Trophoblast cell (in vitro differentiated cells and primary cell): ENCODE data around the gene ARHGAP26.

Experiments
- DNase-seq, 2 donors: peaks; one replicate each; pipeline ENCODE4 v3.0.0-alpha.2; 2016
- H2AFZ ChIP-seq: 2 replicates; pipeline ENCODE4 v1.6.1; 2013; ENCODE audit warnings: low read length, moderate library complexity, mild to moderate bottlenecking; ENCODE audit not compliant: insufficient read depth, poor library complexity
- H2AK5ac ChIP-seq: 2 replicates; pipeline ENCODE4 v1.6.1; 2013; ENCODE audit warnings: mild to moderate bottlenecking, low read length
- H2BK120ac ChIP-seq: 2 replicates; pipeline ENCODE4 v1.6.1; 2013; ENCODE audit warnings: low read length, mild to moderate bottlenecking, moderate library complexity; ENCODE audit not compliant: insufficient read depth, poor library complexity
- H2BK12ac ChIP-seq: 2 replicates; pipeline ENCODE4 v1.6.1; 2013; ENCODE audit warnings: mild to moderate bottlenecking, low read length, moderate library complexity
- H2BK5ac ChIP-seq: 2 replicates; pipeline ENCODE4 v1.6.1; 2013; ENCODE audit warnings: low read length, low read depth, moderate library complexity, mild to moderate bottlenecking; ENCODE audit not compliant: poor library complexity
- H3K14ac ChIP-seq: 2 replicates; pipeline ENCODE4 v1.6.1; 2013; ENCODE audit warnings: mild to moderate bottlenecking, low read length
- H3K18ac ChIP-seq: 2 replicates; pipeline ENCODE4 v1.6.1; 2013; ENCODE audit warnings: mild to moderate bottlenecking, low read length
- H3K23ac ChIP-seq: 2 replicates; pipeline ENCODE4 v1.6.1; 2013; ENCODE audit warnings: low read length
- H3K27ac ChIP-seq: 2 replicates; pipeline ENCODE4 v1.5.1; 2013; ENCODE audit warnings: low read depth, mild to moderate bottlenecking, inconsistent platforms, low read length, moderate library complexity
- H3K27me3 ChIP-seq: 2 replicates; pipeline ENCODE4 v1.6.1; 2013; ENCODE audit warnings: inconsistent platforms, mild to moderate bottlenecking, low read length, moderate library complexity; ENCODE audit not compliant: insufficient read depth
- H3K36me3 ChIP-seq, 2 experiments: 1 replicate in 1 of 2; 2 replicates in 1 of 2; pipeline ENCODE4 v1.6.1; 2013; ENCODE audit warnings: low read length in 2 of 2, mild to moderate bottlenecking in 2 of 2, moderate library complexity in 1 of 2; ENCODE audit not compliant: insufficient read depth in 2 of 2, control insufficient read depth in 1 of 2
- H3K4ac ChIP-seq: 2 replicates; pipeline ENCODE4 v1.6.1; 2013; ENCODE audit warnings: low read depth, mild to moderate bottlenecking, low read length, moderate library complexity
- H3K4me1 ChIP-seq, 2 experiments: 1 replicate in 1 of 2; 2 replicates in 1 of 2; pipeline ENCODE4 v1.6.1; 2013; ENCODE audit warnings: low read length in 2 of 2, mild to moderate bottlenecking in 2 of 2, moderate library complexity in 1 of 2; ENCODE audit not compliant: insufficient read depth in 2 of 2, control insufficient read depth in 1 of 2
- H3K4me2 ChIP-seq: 2 replicates; pipeline ENCODE4 v1.6.1; 2013; ENCODE audit warnings: inconsistent platforms, mild to moderate bottlenecking, low read length, moderate library complexity
- H3K4me3 ChIP-seq: 2 replicates; pipeline ENCODE4 v1.5.1; 2013; ENCODE audit warnings: mild to moderate bottlenecking, low read depth, low read length, inconsistent platforms
- H3K79me1 ChIP-seq: one replicate; pipeline ENCODE4 v1.6.1; 2013; ENCODE audit warnings: low read length
- H3K79me2 ChIP-seq: 2 replicates; pipeline ENCODE4 v1.6.1; 2013; ENCODE audit warnings: low read length, mild to moderate bottlenecking; ENCODE audit not compliant: control insufficient read depth, insufficient read depth, poor library complexity
- H3K9ac ChIP-seq: 2 replicates; pipeline ENCODE4 v1.6.1; 2013; ENCODE audit warnings: mild to moderate bottlenecking, low read length
- H3K9me3 ChIP-seq: 2 replicates; pipeline ENCODE4 v1.6.1; 2013; ENCODE audit warnings: low read depth, mild to moderate bottlenecking, control low read depth, inconsistent platforms, low read length; ENCODE audit not compliant: insufficient read depth
- H4K12ac ChIP-seq: 2 replicates; pipeline ENCODE4 v1.6.1; 2013; ENCODE audit warnings: low read depth, mild to moderate bottlenecking, low read length, moderate library complexity
- H4K8ac ChIP-seq: 2 replicates; pipeline ENCODE4 v1.6.1; 2013; ENCODE audit warnings: low read depth, mild to moderate bottlenecking, low read length, moderate library complexity
- H4K91ac ChIP-seq: one replicate; pipeline ENCODE4 v1.6.1; 2013; ENCODE audit warnings: low read depth, mild to moderate bottlenecking, low read length, moderate library complexity
- WGBS: extraction: QIAGEN DNeasy Blood & Tissue Kit; methylation state at CpG from one replicate; pipeline ENCODE4 v1.1.7; 2013; ENCODE audit warnings: missing lambda C conversion rate; ENCODE audit not compliant: insufficient read length, insufficient coverage; ENCODE audit errors: extremely low coverage; 5-methylcytosine and 5-hydroxymethylcytosine counted together

Gene ARHGAP26

DNA sequence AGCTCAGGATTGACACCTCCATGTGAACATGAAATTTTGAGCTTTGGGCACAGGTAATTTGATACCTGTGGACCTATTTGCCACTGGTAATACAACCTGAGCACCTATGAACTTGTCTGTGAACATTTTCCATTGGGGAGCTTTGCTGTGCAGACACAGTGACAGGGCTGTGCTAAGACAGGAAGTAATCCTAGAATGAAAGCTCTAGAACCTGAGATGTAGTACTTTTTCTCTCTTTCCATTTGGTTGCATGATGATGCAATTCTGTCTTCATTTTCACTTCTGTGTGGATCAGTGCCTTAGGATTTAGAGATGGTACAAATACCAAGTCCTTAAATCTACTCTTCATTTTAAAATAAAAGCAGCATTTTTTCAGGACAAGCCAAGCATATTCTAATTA lies 416.4 kb downstream of the ARHGAP26 start:
- H4K91ac ChIP-seq: no peak overlapping the region
- H3K14ac ChIP-seq: no peak overlapping the region
- no peak overlapping the region for H4K12ac ChIP-seq
- H2BK5ac ChIP-seq: no peak overlapping the region
- no peak overlapping the region for H2AFZ ChIP-seq
- no peak overlapping the region for H3K9ac ChIP-seq
- H3K79me2 ChIP-seq: no peaks in the 10 kb centered on the region
- DNase-seq: no peak
- H3K36me3 ChIP-seq: no peaks in the 10 kb centered on the region
- H3K9me3 ChIP-seq: peaks cover 1% of the 10 kb centered on the region
- no peaks in the 10 kb centered on the region for H3K79me1 ChIP-seq
- H3K4me3 ChIP-seq: no peak overlapping the region
- no peak overlapping the region for H3K4ac ChIP-seq
- no peaks in the 10 kb centered on the region for H3K27me3 ChIP-seq
- no peak overlapping the region for H3K18ac ChIP-seq
- H2AK5ac ChIP-seq: no peak overlapping the region
- H4K8ac ChIP-seq: no peak overlapping the region
- peaks cover 0 to 4% of the 10 kb centered on the region in 2 experiments for H3K4me1 ChIP-seq
- no peak overlapping the region for H3K4me2 ChIP-seq
- H3K27ac ChIP-seq: no peak overlapping the region
- H2BK12ac ChIP-seq: no peak overlapping the region
- no peak overlapping the region for H3K23ac ChIP-seq
- no peak overlapping the region for H2BK120ac ChIP-seq

DNA sequence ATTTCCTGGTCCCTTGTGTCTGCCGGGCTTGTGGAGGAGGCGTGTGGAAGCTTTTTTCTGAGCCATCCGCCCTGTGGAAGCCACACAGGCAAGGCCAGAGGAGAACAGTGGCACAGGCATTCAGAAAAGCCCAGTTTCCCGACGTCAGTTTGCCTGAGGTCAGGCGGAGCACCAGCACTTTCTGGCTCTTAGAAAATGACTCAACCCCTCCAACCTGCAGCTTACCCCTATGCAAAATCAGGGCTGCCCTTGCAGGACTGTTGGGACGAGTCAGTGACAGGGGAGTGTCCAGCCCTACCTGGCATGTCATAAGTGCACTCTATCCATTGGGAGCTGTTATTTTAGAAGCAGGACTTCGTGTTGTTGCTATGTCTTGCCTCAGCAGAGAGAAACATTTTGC lies 417.3 kb downstream of the ARHGAP26 start:
- H3K4ac ChIP-seq: no peak overlapping the region
- H4K12ac ChIP-seq: no peak overlapping the region
- H2AFZ ChIP-seq: no peak overlapping the region
- no peaks in the 10 kb centered on the region for H3K36me3 ChIP-seq
- H3K14ac ChIP-seq: no peak overlapping the region
- H3K27ac ChIP-seq: no peak overlapping the region
- no peak overlapping the region for H3K18ac ChIP-seq
- H3K4me1 ChIP-seq: peaks cover 0 to 4% of the 10 kb centered on the region in 2 experiments
- H3K9ac ChIP-seq: no peak overlapping the region
- no peaks in the 10 kb centered on the region for H3K79me1 ChIP-seq
- H3K79me2 ChIP-seq: no peaks in the 10 kb centered on the region
- H2AK5ac ChIP-seq: no peak overlapping the region
- DNase-seq: peak; percentile 92 to 94
- no peaks in the 10 kb centered on the region for H3K27me3 ChIP-seq
- no peak overlapping the region for H2BK12ac ChIP-seq
- H4K8ac ChIP-seq: no peak overlapping the region
- no CpG with 5 or more reads among the region's 8 CpGs for WGBS
- H3K23ac ChIP-seq: no peak overlapping the region
- no peak overlapping the region for H3K4me2 ChIP-seq
- H3K9me3 ChIP-seq: peaks cover 1% of the 10 kb centered on the region
- no peak overlapping the region for H2BK120ac ChIP-seq
- no peak overlapping the region for H3K4me3 ChIP-seq
- no peak overlapping the region for H2BK5ac ChIP-seq
- H4K91ac ChIP-seq: no peak overlapping the region

DNA sequence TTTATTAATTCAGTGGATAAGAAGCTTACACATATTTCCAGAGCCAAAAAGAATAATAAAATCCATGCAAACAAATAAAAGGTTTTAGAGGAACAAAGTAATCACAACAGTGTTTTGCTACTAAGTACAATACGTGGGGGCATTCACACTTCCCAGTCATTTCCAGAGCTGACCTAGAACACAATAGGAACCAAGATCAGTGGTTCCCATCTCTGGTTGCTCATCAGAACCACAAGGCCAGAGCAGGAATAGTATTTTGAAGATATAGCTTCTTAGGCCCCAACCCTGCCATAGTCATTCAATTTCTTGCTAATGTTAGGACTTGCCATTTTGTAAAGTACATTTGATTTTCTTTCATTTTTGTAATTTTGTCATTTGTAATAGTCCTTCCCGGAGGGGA lies 417.9 kb downstream of the ARHGAP26 start:
- H3K9ac ChIP-seq: no peak overlapping the region

DNA sequence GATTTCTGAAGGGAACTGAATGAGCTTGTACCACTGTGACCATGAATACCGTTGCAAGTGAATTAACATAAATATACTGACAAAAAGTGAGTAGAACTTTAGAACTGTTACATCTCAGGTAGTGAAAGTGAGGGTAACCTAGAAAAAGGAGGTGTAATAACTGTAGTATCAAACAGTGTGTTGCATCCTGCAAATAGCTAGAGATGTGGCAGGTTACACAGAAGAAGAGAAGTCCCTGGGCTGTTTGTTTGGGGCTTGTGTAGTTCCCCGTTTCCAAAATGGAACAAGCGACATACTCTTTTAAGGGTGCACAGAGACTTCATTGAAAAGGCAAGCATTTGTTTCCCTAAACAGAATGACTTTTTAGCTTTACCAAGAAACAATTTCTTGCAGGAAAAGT lies 418.5 kb downstream of the ARHGAP26 start:
- Histone ChIP-seq H3K4me2 (no peak overlapping the region), H4K8ac (no peak overlapping the region), H2BK12ac (no peak overlapping the region), H2BK120ac (no peak overlapping the region), H3K27me3 (no peaks in the 10 kb centered on the region), H3K79me1 (no peaks in the 10 kb centered on the region), H3K4me3 (no peak overlapping the region), H3K23ac (no peak overlapping the region), H3K36me3 (no peaks in the 10 kb centered on the region), H2AFZ (no peak overlapping the region), H3K79me2 (no peaks in the 10 kb centered on the region), H3K9ac (no peak overlapping the region), H3K14ac (no peak overlapping the region), H3K9me3 (peaks cover 1% of the 10 kb centered on the region), H4K12ac (no peak overlapping the region), H2BK5ac (no peak overlapping the region), H3K4ac (no peak overlapping the region), H3K4me1 (peaks cover 0 to 4% of the 10 kb centered on the region in 2 experiments), H4K91ac (no peak overlapping the region), H3K18ac (no peak overlapping the region), H2AK5ac (no peak overlapping the region), H3K27ac (no peak overlapping the region)
- no peak for DNase-seq
- no CpG with 5 or more reads among the region's 3 CpGs for WGBS

More for the DNA sequence above, 417.9 kb downstream of the ARHGAP26 start:
- H2AFZ ChIP-seq: no peak overlapping the region
- no peak for DNase-seq
- H3K79me2 ChIP-seq: no peaks in the 10 kb centered on the region
- H3K36me3 ChIP-seq: no peaks in the 10 kb centered on the region
- no peak overlapping the region for H3K4me2 ChIP-seq
- H3K4ac ChIP-seq: no peak overlapping the region
- H4K8ac ChIP-seq: no peak overlapping the region
- no peaks in the 10 kb centered on the region for H3K27me3 ChIP-seq
- peaks cover 0 to 4% of the 10 kb centered on the region in 2 experiments for H3K4me1 ChIP-seq
- H3K79me1 ChIP-seq: no peaks in the 10 kb centered on the region
- no peak overlapping the region for H2AK5ac ChIP-seq
- no peak overlapping the region for H2BK120ac ChIP-seq
- no peak overlapping the region for H3K18ac ChIP-seq
- no peak overlapping the region for H3K27ac ChIP-seq
- no peak overlapping the region for H4K12ac ChIP-seq
- H3K9me3 ChIP-seq: peaks cover 1% of the 10 kb centered on the region
- WGBS: no CpG with 5 or more reads among the region's 2 CpGs
- H3K4me3 ChIP-seq: no peak overlapping the region
- no peak overlapping the region for H3K23ac ChIP-seq
- H3K14ac ChIP-seq: no peak overlapping the region
- H4K91ac ChIP-seq: no peak overlapping the region
- no peak overlapping the region for H2BK5ac ChIP-seq
- no peak overlapping the region for H2BK12ac ChIP-seq
